A549 treated with AZD9567 at 1 μM for 4 hours (cell line): ENCODE results near the gene NEDD4. TPM values are rescaled to one million over a fixed set of nuclear protein-coding genes. Genes with fewer than 3 reads are reported as not detected.

Source experiments
- total RNA-seq: library from RNA; stranded (reverse); fragments of 200-300 nt; extraction: Qiagen RNA extraction; gene quantifications from 5 replicates; pipeline ENCODE4 v1.2.3, GENCODE V29; 2022; ENCODE audit not compliant: insufficient read depth

NEDD4 gene
- 65.7 to 117 TPM (median 86.2 TPM) in 5 replicates for total RNA-seq

GRCh38 chr15:55993111-55993803, at the start of gene NEDD4:
Gene NEDD4 (minus strand): TSS chr15:55993612. CDS start chr15:55993555, 57 bp downstream.

